ENCODE results near the gene CCDC13. TPM values are rescaled to one million over a fixed set of nuclear protein-coding genes. Genes with fewer than 3 reads are reported as not detected.

The CCDC13 gene
- total RNA-seq, 2 donors from 2014 or later: 1.4 to 2.7 TPM

- no peak for DNase-seq (ENCODE audit: low spot score)
- intact Hi-C loops (cut with DNase I): loop anchor here in 1 of 2 donors (5.0 to 10.0 kb wide), 2 partner anchors 85 to 157 kb away; partner anchors contain the start of gene SEC22C
These were observed 30.8 kb downstream of the CCDC13 start for GRCh38 chr3:42742259-42742658.

- DNase-seq (ENCODE audit: low spot score): no peak
These were observed 31.3 kb downstream of the CCDC13 start for GRCh38 chr3:42741796-42742195.

GRCh38 chr3:42739401-42740158 is 33.5 kb downstream of the CCDC13 start:
- intact Hi-C loops (cut with DNase I): loop anchor here in 1 of 2 donors (5.0 to 10.0 kb wide), 2 partner anchors 82 to 155 kb away; partner anchors contain the start of gene SEC22C
- no peak for DNase-seq (ENCODE audit: low spot score)

More at GRCh38 chr3:42741796-42742195, 31.3 kb downstream of the CCDC13 start:
- intact Hi-C loops (cut with DNase I): loop anchor here in 1 of 2 donors (5.0 to 10.0 kb wide), 2 partner anchors 84 to 157 kb away; partner anchors contain the start of gene SEC22C

DNA sequence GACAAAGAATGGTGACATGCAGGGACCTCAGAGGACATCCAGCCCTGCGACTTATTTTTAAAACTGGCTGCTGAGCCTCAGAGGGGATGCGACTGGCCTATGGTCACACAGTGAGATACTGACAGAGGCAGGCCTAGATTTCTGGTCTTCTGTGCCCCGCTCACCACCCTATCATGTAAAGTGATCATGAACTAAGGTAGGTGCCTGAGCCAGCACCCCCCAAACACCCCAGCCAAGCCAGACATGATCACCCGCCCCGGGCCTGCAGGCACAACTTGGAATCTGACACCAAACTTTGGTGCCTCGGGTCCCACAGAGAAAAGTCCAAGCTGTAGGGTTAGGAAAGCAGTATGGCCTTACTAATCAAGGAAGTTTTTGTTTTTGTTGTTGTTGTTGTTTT is 36.5 kb downstream of the CCDC13 start:
- no peak for DNase-seq (ENCODE audit: low spot score)
- intact Hi-C loops (cut with DNase I): no loop called here

- intact Hi-C loops (cut with DNase I): no loop called here
- DNase-seq (ENCODE audit: low spot score): no peak
These were observed 37.0 kb downstream of the CCDC13 start for GRCh38 chr3:42736081-42736480.

DNA sequence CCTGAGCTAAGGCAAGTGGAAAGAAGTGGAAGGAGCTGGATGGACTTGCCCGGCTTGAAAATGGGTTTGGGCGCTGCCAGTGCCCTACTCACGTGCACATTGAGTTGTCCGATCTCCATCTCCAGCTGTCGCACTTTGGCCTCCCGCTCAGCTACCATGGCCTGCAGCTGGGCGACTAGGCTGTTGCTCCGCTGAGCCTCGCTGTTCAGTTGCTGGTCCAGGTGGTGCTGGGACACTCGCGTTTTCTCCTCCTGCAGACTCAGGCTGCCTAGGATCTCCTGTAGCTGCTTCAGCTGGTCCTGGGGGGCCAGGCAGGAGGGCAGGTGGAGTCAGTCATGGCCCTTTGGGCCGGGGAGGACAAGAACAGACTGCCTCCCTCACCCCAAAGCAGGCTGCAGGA is 37.4 kb downstream of the CCDC13 start:
- no peak for DNase-seq (ENCODE audit: low spot score)
- intact Hi-C loops (cut with DNase I): no loop called here

- intact Hi-C loops (cut with DNase I): no loop called here
- DNase-seq (ENCODE audit: low spot score): no peak
These were observed 38.0 kb downstream of the CCDC13 start for GRCh38 chr3:42735019-42735418.

DNA sequence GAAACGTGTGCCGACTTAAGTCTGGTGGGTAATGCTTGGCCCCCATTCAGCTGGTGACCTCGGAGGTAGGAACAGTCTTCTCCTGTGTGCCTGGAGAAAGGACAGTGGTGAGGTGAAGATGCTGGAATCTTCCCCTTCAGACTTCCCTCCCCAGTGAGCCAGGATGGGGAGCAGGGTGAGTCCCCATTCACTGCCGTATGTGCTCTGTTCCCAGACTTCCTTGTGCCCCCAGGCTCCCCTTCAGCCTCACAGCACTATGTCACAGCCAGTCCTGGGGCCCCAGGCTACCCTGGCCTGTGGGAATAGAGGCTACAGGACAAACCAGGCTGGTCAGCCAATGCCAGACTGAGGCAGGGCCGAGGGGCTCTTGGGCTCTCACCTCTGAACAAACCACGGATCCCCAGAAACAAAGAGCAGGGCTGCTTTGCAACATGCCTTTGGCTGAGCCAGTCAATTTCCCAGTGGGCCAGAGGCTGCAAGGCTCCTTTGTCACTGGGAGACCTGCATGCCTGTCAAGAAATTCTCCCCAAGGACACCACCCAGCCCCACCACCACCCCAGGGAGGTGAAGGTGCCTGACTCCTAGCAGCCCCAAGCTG is 38.7 kb downstream of the CCDC13 start:
- intact Hi-C loops (cut with DNase I): no loop called here
- DNase-seq (ENCODE audit: low spot score): no peak

DNA sequence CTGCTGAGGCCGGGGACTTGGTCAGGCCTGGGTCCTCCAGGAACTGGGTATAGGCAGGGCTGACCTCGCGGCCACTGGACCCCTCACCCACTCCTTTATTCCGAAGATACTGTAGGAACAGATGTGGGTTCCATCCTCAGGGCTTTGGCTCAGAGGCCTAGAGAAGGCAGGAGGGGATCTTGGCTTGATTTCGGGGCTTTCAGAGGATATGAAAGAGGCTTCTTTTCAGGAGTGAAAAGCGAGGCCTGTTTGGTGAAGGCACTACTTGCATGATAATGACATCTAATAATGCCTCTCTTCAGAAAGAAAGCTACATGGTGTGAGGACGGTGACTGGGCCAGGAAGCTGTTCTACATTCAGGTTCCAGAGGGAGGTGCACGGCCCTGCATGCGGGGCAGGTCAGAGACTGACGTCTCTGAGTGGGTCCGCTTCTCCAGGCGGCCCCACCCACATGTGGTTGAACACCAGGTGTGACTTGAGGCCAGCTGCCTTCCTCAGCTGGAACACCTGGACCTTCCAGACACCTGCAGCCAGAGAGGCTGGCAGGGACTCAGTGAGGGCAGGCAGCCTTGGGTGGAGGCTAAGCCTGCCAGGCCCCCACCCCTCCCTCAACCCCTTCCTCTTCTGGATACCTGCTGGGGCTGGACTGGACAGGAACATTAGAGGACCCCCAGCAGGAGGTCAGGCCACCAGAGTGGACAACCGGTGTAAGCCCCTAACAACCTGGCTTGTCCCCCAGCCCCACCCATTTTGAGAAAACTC is 39.4 kb downstream of the CCDC13 start:
- DNase-seq (ENCODE audit: low spot score): no peak
- intact Hi-C loops (cut with DNase I): no loop called here

GRCh38 chr3:42732829-42733459 is 40.1 kb downstream of the CCDC13 start:
- DNase-seq (ENCODE audit: low spot score): no peak
- intact Hi-C loops (cut with DNase I): no loop called here

- no peak for DNase-seq (ENCODE audit: low spot score)
- intact Hi-C loops (cut with DNase I): no loop called here
These were observed 40.7 kb downstream of the CCDC13 start for GRCh38 chr3:42732196-42732828.

DNA sequence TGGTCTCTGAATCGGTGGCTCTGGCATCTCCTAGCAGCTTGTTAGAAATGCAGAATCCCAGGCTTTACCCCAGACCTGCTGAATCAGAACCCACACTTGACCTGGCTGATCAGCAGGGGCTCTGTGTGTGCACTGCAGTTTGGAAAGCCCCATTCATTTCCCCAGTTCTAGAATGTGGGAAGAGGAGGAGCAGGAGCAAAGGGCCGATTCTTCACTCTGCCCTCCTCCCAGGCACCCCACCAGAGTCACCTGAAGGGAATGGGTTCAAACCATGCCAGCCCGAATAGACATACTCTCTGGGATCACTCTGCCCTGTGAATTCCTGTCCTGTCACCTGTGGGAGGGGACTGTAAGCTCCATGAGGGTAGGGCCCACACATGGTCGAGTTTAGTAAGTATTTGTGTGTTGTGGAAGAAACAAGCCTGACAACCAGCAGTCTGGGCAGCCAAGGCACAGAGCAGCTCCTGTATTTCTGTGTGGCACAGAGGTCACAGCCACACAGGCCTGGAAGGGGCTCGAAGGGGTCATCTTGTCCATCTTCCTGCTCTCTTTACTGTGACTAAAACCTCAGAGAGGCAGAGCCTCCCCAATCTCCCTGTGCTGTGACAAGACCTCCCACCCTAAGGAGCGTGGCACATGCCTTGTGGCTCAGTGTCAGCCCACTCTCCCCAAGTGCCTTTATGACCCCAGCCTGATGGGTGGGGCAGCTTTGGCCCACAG is 41.4 kb downstream of the CCDC13 start:
- intact Hi-C loops (cut with DNase I): no loop called here
- DNase-seq (ENCODE audit: low spot score): no peak

GRCh38 chr3:42730706-42731420 is 42.2 kb downstream of the CCDC13 start:
- intact Hi-C loops (cut with DNase I): loop anchor here in 1 of 2 donors (1.0 kb wide), 1 partner anchor 46 kb away; the partner anchor contains the start of gene KLHL40
- no peak for DNase-seq (ENCODE audit: low spot score)

DNA sequence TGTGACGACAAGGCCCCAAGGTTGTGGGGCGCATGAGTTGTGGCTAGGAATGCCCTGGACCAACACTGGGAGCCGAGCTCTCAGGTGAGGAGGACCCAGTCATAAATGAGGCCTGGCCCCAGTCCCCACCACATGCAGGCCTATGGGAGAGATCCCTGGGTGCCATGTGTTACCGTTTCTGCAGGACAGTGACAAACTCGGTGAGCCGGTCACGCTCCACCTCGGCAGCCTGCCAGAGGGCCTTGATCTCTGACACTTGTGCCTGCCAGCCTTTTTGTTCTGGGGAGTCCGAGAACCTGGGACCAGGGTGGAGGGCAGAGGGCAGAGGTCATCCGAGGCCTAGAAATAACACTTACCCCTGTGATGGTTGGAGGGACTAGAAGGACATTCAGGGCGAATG is 42.8 kb downstream of the CCDC13 start:
- DNase-seq (ENCODE audit: low spot score): no peak
- intact Hi-C loops (cut with DNase I): loop anchor here in 1 of 2 donors (1.0 kb wide), 1 partner anchor 45 kb away; the partner anchor contains the start of gene KLHL40

GRCh38 chr3:42729404-42730145 is 43.5 kb downstream of the CCDC13 start:
- intact Hi-C loops (cut with DNase I): loop anchor here in 1 of 2 donors (1.0 kb wide), 2 partner anchors 25 to 44 kb away; partner anchors contain the start of gene KLHL40
- no peak for DNase-seq (ENCODE audit: low spot score)

DNA sequence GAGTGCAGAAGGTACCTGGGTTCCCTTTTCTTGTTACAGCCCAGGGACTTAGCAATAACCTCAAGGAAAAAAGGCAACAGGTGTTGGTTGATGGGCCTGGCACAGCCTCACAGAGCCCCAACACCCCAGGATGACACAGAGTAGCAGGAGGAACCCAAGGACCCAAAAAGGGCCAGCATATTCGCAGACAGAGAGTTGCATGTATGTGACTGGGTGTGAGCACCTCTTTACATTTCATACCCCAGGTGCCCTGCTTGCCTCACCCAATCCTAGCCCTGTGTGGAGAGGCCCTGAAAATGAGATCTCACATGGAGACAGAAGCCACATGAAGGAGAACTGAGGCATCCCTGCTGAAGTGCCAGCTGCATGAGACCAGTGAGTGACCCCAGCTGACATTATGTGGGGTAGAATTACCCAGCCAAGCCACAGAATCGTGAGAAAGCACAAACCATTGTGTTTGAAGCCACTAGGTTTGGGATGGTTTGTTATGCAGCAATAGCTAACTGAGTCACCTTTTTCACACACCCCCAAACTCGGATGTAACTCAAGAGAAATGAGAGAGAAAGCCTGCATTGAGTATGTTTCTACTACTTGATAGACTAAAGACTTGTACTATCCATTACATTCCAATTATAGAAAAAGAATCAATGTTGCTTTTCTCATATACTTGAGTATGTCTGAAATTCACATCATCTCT is 44.2 kb downstream of the CCDC13 start:
- DNase-seq (ENCODE audit: low spot score): no peak
- intact Hi-C loops (cut with DNase I): loop anchor here in 1 of 2 donors (1.0 kb wide), 1 partner anchor 25 kb away; no protein-coding TSS in a partner anchor
